Measurements from ENCODE around the gene PAF1.

The PAF1 gene

DNA sequence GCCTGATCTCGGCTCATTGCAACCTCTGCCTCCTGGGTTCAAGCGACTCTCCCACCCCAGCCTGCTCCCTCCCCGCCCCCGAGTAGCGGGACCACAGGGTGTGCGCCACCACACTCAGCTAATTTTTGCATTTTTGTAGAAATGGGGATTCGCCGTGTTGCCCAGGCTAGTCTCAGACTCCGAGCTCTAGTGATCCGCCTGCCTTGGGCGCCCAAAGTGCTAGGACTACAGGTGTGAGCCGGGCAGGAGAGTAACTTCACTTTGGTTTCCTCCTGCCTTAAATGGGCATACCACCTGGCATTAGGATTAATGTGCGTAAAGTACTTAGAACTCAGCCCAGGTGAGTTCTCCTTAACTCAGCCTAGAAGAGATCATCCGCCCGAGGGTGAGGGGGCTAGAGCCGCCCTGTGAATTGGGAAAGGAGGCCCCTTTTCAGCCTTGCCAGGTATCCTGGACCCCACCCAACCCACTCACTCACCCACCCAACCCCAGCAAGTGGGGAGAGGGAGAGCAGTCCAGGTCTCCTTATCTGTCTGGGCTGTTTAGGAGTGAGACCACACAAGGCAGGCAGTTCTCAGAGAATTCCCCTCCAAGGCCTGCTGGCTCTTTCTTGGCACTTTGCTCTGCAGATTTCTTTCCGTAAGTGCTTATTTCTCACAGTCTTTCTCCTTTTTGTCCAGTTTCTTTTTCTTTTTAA, 14.5 kb upstream of the PAF1 start:
- DNase-seq = no peak

GRCh38 chr19:39403331-39404312, 12.7 kb upstream of the PAF1 start:
- peak; percentile 92 to 98 (median 97) for DNase-seq

GRCh38 chr19:39402346-39403300, 11.7 kb upstream of the PAF1 start:
- DNase-seq = peak; percentile 82 to 90 (median 86)

DNA sequence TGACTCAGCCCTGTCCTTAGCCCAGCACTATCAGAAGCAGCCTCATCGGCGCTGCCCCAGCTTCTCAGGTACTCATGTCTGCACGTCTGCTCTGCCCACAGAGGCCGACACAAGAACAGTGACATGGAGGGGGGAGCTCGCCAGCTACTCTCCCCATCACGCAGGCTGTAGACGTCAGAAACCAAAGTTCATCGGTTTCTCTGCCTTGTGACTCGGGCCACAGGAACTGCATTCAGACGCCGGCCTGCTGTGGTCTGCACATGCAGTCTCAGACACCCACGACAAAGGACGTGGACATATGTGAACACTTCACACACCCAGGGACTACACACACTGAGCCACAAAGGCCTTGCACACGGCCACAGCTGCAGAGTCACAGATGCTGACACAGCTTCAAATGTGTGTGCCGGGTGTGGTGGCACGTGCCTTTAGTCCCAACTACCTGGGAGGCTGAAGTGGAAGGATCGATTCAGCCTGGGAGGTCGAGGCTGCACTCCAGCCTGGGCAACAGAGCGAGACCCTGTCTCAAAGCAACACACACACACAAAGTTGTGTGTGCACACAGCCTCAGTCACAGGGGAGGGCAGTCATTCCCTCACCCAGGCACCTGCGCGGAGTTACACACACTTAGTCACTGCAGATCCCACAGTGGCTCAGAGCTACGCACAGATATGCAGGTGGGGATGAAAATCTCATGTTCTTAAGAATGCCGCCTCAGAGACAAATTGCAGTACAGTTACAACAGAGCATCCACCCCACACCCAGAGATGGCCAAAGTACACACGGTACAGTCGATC, 10.8 kb upstream of the PAF1 start:
- peak; percentile 76 to 91 (median 84) for DNase-seq

DNA sequence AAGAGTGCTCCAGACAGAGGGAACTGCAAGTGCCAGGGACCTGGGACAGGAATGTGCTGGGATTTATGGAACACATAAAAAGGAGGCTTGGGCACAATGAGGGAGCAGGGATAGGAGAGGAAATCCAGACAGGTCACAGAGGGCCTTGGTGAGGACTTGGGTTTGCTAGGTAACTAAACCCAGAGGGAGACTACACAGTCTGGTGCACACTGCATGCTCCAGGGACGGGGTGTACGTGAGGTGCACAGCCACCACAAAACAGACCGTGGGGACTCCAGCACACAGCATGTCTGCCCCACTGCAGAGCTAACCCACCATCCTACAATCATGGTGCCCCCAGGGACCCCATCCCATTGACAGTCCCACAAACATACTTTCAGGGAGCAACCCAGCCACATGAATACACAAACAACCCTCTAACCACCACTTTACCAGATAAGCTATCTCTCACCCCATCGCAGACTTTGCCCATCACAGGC, 10.2 kb upstream of the PAF1 start:
- no peak for DNase-seq

DNA sequence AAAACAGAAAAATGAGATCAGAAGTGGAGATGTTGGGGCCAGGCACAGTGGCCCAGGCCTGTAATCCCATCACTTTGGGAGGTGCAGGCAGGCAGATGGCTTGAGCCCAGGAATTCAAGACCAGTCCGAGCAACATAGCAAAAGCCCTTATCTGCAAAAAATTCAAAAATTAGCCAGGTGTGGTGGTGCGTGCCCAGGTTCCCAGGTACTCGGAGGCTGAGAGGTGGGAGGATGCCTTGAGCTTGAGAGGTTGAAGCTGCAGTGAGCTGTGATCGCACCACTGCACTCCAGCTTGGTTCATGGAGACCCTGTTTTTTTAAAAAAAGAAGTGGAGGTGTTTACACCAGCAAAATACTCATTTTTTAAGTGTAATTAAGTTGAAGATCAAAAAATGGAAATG, 9.2 kb upstream of the PAF1 start:
- no peak for DNase-seq

DNA sequence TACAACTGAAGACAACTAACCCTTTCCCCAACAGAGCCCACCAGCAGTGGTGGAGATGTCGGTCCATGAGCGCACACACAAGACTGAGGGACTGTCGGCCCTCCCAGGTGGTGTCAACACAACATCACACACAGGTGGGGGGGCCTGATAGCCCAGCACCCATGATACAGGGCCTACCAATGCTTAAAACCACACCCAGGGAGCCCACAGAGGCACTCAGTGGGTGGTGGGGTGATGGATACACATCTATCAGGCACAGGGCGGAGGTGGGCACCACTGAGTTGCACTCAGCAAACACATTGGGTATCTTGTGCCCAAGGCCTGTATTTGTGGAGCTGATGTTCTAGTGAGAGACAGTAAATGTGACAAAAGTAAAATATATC, 8.8 kb upstream of the PAF1 start:
- DNase-seq = no peak

DNA sequence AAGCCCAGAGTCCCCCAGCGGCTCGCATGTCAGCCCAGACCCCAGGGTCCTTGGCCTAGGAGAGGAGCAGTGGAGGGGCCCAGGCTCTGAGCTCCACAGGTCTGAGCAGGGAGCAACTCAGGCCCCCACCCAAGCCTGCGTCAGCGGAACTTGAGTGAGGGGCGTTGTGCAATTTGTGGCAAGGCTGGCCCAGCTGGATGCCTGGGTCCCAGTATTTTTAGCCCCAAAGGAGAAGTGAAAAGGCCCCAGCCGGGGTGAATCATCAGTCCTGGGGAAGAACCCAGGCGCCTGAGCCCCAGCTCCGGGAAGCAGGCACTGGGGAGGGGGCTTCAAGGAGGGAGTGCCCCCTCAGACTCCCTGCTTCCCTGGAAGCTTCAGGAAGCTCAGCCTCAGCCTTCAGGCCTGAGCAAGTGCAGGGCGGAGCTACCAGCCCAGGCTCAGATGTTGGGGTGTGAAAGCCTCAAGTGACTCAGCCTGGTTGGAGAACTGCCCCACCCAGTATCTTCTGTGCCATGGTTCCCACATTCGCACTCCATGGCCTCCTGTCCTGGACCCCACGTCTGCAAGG, 7.5 kb upstream of the PAF1 start:
- peak in 1 of 5 donors; percentile 78 for DNase-seq

GRCh38 chr19:39397360-39398296, 6.7 kb upstream of the PAF1 start:
- DNase-seq = peak; percentile 81 to 93 (median 90)

DNA sequence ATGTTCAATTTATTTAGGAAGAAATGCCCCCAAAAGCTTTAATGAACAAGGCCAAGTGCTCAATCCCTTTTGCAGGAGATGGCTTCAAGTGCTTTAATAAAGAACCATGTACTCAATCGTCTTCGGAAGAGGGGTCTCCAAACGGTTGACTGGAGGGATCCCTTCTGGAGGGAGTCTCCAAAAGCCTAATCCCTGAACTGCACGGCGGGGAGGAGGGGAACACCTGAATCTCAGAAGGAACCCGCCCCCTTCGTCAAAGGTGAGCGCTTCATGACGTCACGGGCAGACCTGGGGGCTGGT, 505 bp downstream of the PAF1 start:
- peak in 4 of 5 donors; percentile 68 to 86 (median 81) for DNase-seq

- no peak for DNase-seq
Observed at GRCh38 chr19:39389631-39390414, 1.1 kb downstream of the PAF1 start.

GRCh38 chr19:39388657-39389056, 2.2 kb downstream of the PAF1 start:
- DNase-seq = no peak

DNA sequence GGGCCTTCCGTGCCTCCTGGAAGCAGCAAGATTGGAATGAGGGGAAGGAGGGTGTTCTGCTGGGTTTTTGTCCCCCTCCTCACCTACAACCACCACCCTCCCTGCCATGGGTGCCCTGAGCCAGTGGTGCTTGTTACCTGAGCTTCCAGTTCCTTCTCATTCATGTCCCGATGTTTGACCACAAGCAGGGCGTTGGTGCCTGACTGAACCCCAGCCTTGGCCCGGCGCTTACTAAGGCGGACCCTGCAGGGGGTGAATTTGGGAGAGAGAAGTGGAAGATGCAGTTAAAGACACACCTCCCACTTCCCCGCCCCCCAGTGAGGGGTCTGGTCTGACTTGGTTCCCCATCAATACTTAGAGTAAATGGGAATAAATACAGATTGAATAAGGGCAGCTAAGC, 4.3 kb downstream of the PAF1 start:
- no peak for DNase-seq

DNA sequence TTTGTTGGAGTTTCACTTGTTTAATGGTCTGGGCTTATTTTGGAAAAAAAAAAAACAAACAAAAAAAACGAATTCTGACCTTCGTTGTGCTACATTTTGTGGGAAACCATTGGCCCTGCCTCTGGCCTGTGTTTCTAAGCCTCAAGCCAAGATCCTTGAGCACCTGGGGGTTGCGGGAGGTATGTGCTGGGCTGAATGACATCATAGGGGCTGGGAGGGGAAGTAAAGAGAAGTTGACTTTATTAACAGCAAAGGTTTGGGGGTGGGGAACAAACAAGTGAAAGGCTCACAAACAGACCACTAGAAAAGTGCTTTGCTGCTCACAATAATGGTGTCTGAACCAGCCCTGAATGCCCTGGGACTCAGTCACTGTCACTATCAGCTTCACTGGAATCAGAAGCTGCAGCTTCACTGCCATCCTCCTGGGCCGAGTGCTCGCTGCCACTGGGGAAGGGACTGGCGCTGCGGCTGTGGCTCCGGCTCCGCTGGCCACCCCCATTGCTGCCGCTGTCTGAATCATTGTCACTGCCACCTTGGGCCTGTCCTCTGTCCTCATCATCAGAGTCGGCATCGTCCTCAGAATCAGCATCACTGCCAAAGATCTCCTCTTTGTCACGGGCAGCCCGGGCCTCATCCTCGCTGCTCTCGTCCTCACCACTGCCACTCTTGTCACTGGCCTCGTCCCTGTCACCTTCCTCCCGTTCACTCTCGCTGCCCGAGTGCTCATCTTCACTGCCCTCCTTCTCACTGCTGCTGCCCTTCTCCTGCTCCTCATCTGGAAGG, 5.1 kb downstream of the PAF1 start:
- no peak for DNase-seq

GRCh38 chr19:39384839-39385568, 5.9 kb downstream of the PAF1 start:
- no peak for DNase-seq

DNA sequence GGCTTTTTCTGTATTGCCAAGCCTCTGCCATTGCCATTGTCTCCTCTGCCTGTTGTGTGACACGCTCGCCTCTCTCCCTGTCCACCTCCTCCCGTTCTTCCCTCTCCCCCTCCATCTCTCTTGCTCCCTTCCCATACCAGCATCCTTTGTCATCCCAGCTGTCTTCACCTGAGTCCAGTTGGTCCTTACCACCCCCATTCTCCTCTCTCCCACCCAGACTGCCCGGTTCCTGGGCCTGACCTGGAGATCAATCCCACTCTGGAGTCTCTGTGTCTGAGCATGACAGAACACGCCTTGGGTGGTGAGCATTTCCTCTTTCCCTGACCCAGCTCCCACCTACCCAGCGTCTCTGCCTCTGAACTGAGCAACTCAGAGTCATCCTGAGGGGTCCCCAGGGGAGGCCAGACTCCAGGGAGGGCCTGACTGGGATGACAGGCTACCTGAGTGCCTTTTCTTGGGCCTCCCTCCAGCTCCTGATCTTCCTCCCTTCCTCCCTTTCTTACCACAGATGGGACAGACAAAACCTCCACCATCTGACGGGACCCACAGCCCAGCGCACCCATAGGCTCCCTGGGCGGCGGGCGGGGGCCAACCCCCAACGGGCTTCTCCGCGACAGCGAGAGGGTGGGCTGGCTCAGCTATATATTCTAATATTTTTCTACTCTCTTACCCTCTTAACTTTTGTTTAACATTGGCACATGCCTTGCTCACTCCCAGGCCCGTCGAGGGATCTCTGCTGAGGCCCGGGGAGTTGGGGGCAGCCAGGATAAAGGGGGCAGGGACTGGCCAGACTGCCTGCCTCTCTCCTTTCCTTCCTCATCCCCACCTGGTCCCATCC, 7.7 kb downstream of the PAF1 start:
- no peak for DNase-seq

Measured in T-helper 1 cell (primary cell).